Left cardiac atrium (tissue), 4 donors: ENCODE data around the gene DPYSL3. TPM values are rescaled to one million over a fixed set of nuclear protein-coding genes. Genes with fewer than 3 reads are reported as not detected.
A peak's percentile ranks its signal among the peaks of the same experiment; 100 is the strongest.

ENCODE experiments used
- ATAC-seq, 2 donors: fragments of 200-7000 bp; cut with Tn5 transposase; one replicate each; pipeline ENCODE4 v1.9.1; 2020; ENCODE audit warnings: mild to moderate bottlenecking in 2 of 2, moderate library complexity in 2 of 2
- DNase-seq: peaks from one replicate; pipeline ENCODE4 v3.0.0-alpha.2; 2020
- intact Hi-C, 2 donors: fragments of 100-400 bp; cut with DNase I; formaldehyde crosslinking; loops; one replicate each; pipeline versions ENCODE4 v1.14.1 to v1.15.1; 2022 to 2023
- total RNA-seq, 2 donors: library from RNA; stranded (reverse); fragmentation: NEBNext Ultra II Directional; extraction: Animal tissue kit (Norgen Biotek cat#: 25700); gene quantifications; one replicate each; pipeline ENCODE4 v1.2.1, GENCODE V29; 2021
- donor health status: DM: no; HTN: yes; CAD: no.
- donor health status: DM: no; HTN: yes; CAD: no; lungs with severe emphysema.
- donor health status: DM: yes; HTN: yes; CAD: no.
- donor health status: Dilated cardiomyopathy.

DPYSL3 gene
- total RNA-seq, 2 donors from 2014 or later, result 42.4 to 55.7 TPM

DNA sequence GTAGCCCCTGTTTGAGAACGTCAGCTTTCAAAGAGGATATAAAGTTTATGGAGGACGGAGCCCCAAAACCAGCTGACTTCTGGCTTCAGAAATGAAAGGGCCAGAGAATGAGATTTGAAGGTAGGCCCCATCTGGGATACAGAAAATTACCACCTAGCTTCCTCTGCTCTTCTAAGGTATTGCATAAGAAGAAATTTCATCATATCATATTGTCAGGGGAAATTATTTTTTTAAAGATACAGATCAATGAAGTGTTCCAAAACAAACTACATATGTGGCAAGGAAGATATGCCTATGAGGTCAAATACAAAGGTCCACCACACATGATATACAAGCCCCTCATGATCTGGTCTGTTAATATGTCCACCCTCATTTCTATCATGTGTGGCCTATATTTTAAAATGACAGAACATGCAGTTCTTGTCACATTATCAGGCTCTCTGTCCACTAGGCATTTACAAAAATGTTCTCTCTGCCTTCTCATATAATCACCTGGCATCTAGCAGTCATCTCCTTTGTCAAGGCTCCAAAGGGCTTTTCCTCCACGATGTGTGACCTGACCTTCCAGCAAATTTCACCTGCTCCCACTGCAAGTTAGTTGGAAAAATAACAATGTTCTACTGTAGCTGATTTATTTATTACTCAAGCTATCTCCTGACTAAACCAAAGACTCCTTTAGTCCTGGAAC lies 83.1 kb downstream of the DPYSL3 start:
- intact Hi-C loops, result no loop called here
- DNase-seq, result no peak
- no peak for ATAC-seq

- ATAC-seq (no peak), DNase-seq (no peak)
- intact Hi-C loops, result no loop called here
These were observed 91.3 kb downstream of the DPYSL3 start for GRCh38 chr5:147418613-147419012.

GRCh38 chr5:147417135-147417813 lies 92.6 kb downstream of the DPYSL3 start:
- intact Hi-C loops, result no loop called here
- peak; percentile 85 to 92 for ATAC-seq
- peak; percentile 74 for DNase-seq

GRCh38 chr5:147415651-147416050 lies 94.2 kb downstream of the DPYSL3 start:
- intact Hi-C loops, result no loop called here
- ATAC-seq, result no peak
- DNase-seq, result no peak

DNA sequence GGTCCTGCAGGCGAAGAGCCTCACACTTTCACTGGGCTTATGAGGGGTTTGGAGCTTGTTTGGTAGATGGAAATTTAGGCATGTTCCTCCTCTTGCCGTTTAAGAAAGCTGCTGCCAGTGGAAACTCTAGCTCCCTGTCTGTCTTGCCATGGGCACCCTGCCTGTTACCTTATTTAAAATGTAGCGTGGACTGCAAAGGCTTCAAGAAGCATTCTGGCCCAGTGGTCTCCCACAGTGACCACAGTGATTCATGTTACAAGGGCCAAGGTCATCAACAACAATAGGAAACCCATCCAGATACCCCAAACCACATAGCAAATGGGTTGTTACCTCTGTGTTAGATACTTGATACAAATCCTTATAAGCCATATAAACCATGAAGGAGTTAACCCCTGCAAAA lies 96.6 kb downstream of the DPYSL3 start:
- intact Hi-C loops, result no loop called here
- no peak for ATAC-seq
- DNase-seq, result no peak

DNA sequence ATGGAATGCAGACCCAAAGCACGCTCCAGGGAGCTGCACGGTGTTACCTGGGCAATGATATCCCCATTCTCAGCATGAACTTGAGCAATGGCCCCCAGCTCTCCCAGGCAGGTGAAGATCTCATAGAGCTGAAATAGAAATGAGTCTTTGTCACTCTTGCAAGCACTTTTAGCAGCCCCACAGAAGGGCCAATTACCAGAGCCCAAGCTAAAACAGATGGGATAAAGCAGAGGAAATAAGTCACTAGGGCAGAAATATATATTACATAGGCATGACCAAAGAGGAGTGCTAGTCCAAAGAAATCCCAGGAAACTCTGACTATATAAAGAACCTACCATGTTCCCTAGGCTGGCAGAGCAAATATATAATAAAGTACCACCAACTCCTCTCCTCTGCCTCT lies 97.3 kb downstream of the DPYSL3 start:
- DNase-seq (no peak), ATAC-seq (no peak)
- intact Hi-C loops, result no loop called here

GRCh38 chr5:147411359-147412319 lies 98.2 kb downstream of the DPYSL3 start:
- DNase-seq, result no peak
- peak; percentile 18 to 33 for ATAC-seq
- intact Hi-C loops, result no loop called here

GRCh38 chr5:147410496-147411358 lies 99.1 kb downstream of the DPYSL3 start:
- intact Hi-C loops, result no loop called here
- DNase-seq (peak; percentile 68), ATAC-seq (peak; percentile 50 to 77)

DNA sequence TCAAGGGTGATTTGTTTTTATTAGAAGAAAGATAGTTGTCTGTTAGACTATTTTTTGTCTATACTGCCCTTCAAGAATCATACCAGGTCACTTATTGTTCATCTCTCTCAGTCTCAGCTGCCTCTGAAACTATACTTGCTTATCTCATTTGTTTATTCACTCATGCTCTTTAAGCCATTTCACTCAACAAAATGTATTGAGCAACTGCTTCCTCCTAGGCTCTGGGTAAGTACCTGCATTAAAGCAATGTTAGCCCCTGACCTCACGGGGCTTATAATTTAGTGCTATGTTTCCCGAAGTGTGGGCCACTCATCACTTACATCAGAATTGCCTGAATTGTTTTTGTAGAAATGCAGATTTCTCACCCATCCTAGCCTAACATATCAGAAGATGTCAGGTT lies 100.9 kb downstream of the DPYSL3 start:
- intact Hi-C loops, result no loop called here
- DNase-seq, result no peak
- no peak for ATAC-seq

GRCh38 chr5:147407094-147407681 lies 102.7 kb downstream of the DPYSL3 start:
- intact Hi-C loops, result no loop called here
- DNase-seq (no peak), ATAC-seq (peak; percentile 0 to 20)

DNA sequence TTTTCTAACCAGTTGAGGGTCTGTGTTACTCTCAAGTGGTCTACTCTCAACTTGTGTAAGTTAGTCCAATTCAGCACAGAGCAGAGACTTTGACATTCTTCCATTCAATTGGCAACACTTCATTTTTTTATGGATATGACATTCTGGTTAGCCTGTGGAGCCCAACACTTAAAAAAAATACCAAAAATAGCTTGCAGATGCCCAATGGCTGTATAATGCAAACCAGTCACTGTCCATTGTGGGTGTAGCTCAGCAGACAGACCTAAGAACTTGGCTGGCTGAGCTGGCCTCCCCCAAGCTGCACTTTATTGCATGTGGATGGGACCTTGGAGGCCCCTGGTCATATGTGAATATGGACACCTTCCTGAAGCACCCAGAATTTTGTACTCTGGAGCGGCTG lies 103.2 kb downstream of the DPYSL3 start:
- ATAC-seq, result no peak
- intact Hi-C loops, result no loop called here
- DNase-seq, result no peak

- peak in 1 of 2 donors; percentile 4 for ATAC-seq
- intact Hi-C loops, result no loop called here
- DNase-seq, result no peak
These were observed 105.2 kb downstream of the DPYSL3 start for GRCh38 chr5:147404706-147405105.

- intact Hi-C loops, result no loop called here
- DNase-seq (peak; percentile 66), ATAC-seq (peak; percentile 81 to 91)
These were observed 105.9 kb downstream of the DPYSL3 start for GRCh38 chr5:147403651-147404640.

DNA sequence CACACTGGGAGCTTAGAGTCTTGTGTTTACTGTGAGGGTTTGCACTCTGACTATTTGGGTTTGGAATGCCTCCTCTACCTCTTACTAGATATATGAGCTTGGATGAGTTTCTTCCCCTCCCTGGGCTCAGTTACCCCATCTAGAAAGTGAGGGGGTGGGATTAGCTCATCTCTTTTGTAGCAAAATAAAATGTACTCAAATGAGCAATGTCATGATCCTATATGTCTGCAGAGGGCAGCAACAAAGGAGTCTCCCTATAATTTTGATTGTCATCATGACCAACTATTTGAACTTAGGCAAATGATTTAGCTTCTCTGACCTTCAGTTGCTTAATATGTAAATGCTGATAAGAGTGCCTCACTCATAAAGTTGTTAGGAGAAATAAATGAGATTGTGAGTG lies 109.0 kb downstream of the DPYSL3 start:
- DNase-seq, result no peak
- ATAC-seq, result no peak
- intact Hi-C loops, result no loop called here

DNA sequence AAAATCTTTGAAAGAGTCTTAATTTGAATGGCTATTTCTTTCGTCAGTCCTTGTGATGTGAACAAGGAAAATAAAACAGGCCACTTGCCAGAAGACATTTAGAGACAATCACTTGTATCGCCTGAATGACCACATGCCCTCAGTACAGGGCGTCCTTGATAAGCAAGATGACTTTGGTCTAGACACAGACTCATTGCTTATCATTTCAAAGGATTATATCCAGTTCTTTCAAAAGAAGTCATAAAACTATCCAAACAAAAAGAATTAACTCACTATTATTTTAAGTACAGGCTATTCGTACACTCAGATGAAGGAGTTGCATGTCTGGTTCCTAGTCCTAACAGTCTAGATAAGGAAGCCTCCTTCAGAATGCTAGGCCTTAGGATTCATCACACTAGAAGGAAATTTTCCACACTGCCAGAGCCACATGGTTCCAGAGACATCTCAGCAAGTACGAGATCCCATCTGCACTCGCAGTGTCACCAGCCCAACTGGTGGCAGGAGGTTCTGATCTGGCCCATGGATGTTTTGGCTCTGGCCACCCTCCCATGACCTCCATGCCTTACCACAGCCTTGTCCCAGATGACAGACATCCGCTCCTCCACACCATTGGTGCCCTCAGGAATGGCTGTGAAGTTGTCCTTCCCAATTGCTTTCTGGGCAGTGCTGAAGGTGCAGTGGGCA lies 109.6 kb downstream of the DPYSL3 start:
- intact Hi-C loops, result no loop called here
- DNase-seq, result no peak
- ATAC-seq, result no peak

DNA sequence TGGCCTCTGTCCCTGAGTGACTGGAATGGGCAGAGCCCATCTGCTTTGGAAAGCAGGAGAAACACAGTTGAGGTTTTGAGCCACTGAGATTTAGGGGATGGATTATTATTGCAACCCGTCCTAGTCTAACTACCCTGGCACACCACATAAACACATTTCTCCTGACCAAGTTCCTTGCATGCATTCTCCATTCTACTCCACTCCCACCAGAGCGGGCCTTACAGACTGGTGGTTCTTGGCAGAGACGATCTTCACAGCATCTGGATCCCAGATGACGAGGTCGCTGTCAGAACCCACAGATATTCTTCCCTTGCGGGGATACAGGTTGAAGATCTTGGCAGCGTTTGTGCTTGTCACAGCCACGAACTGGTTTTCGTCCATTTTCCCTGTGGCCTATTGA lies 111.0 kb downstream of the DPYSL3 start:
- DNase-seq (no peak), ATAC-seq (no peak)
- intact Hi-C loops, result loop anchor here (10.0 kb wide), 1 partner anchor 56 kb away; no protein-coding TSS in a partner anchor

DNA sequence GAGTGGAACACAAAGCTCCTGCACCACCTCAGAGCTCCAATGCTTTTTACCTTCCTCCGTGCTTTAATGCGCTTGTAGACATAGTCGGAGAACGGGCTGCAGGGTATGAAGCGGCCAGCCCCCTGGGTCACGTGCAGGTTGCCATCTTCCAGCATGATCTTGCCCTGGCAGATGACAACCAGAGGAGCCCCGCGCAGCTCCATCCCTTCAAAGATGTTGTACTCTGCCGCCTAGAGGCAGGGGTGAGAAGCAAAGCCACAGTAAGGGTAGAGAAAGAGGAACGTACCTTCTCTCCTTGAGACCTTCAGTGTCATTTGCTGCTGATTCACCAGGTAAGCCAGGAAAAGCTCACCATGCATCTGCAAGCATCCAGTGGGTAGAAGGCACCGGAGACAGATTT lies 112.3 kb downstream of the DPYSL3 start:
- ATAC-seq (no peak), DNase-seq (no peak)
- intact Hi-C loops, result loop anchor here (10.0 kb wide), 1 partner anchor 57 kb away; no protein-coding TSS in a partner anchor
